Muscle of leg (tissue), 11 donors: Measurements from ENCODE around the gene SRPK3. TPM values are rescaled to one million over a fixed set of nuclear protein-coding genes. Genes with fewer than 3 reads are reported as not detected.

Source experiments
- DNase-seq: peaks from one replicate; pipeline ENCODE4 v3.0.0; 2013
- H3K27ac ChIP-seq: one replicate; pipeline ENCODE4 v1.5.1; 2013; ENCODE audit warnings: mild to moderate bottlenecking, low read length, control low read depth
- H3K27me3 ChIP-seq: one replicate; pipeline ENCODE4 v1.6.1; 2013; ENCODE audit warnings: low read length; ENCODE audit not compliant: control insufficient read depth, insufficient read depth
- H3K36me3 ChIP-seq: one replicate; pipeline ENCODE4 v1.6.1; 2013; ENCODE audit warnings: low read length; ENCODE audit not compliant: control insufficient read depth, insufficient read depth
- H3K4me1 ChIP-seq: one replicate; pipeline ENCODE4 v1.6.1; 2013; ENCODE audit warnings: low read length; ENCODE audit not compliant: control insufficient read depth, insufficient read depth
- H3K4me3 ChIP-seq: one replicate; pipeline ENCODE4 v1.5.1; 2013; ENCODE audit warnings: low read length, control low read depth
- H3K9me3 ChIP-seq: replicated peaks from 2 replicates; pipeline ENCODE4 v1.6.1; 2013; ENCODE audit warnings: low read depth, low read length; ENCODE audit not compliant: control insufficient read depth
- WGBS: methylation state at CpG from one replicate; pipeline ENCODE4 v1.1.5; 2013; ENCODE audit warnings: missing lambda C conversion rate; ENCODE audit not compliant: insufficient coverage; 5-methylcytosine and 5-hydroxymethylcytosine counted together
- polyA plus RNA-seq, 8 donors: library from polyadenylated mRNA; unstranded; fragments of 120-200 nt; gene quantifications; one replicate each; pipeline versions ENCODE4 v1.2.1 to v1.2.3, GENCODE V29; 2013; ENCODE audit warnings: inconsistent platforms in 1 of 8, low replicate concordance in 1 of 8; ENCODE audit not compliant: insufficient read length in 8 of 8, insufficient read depth in 1 of 8
- total RNA-seq: library from RNA; stranded (reverse); fragments of 120-200 nt; gene quantifications from one replicate; pipeline ENCODE4 v1.2.4, GENCODE V29; 2013

SRPK3 gene
- total and polyA plus RNA-seq, 9 donors = 145 to 273 (median 218) TPM

DNA sequence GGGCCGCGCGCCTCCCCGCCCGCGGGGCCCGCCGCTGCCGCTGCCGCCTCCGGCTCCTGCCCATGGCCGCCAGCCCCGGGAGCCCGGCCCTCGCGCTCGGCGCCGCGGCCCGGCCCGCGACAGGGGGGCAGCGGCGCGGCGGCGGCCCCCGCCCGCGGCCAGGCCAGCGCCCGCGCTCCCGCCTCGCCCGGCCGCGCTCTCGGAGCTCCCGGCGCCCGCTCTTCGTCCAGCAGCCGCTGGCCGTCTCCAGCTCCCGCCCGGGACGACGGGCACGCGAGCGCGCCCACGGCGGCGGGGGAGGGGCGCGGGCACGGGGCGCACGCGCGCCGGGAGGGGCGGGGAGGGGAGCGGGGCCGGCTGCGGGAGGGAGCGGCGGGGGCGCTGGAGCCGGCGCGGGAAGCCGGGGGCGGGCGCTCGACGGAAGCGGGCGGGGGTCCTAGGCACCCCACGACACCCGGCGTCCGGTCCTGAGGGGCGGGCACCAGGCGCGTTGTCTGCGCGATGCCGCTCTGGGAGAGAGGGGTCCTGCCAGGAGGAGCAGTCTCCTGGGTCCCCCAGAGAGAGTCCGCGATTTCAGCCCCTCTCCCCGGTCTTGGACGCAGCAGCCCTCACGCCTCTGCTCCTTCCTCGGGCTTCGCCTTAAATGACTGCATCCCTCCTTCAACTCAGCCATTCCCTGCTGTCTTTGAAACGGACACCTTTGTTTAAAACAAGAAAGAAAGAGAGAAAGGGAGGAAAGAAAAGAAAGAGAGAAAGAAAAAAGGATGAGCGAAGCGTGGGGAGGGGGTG is 50.0 kb downstream of the SRPK3 start:
- Histone ChIP-seq H3K4me3 (no peak overlapping the region), H3K27me3 (peaks cover 68% of the 10 kb centered on the region), H3K27ac (no peak overlapping the region), H3K4me1 (peaks cover 9% of the 10 kb centered on the region), H3K9me3 (no peaks in the 10 kb centered on the region), H3K36me3 (no peaks in the 10 kb centered on the region)
- DNase-seq = no peak
- WGBS = 16% methylated on average over 77 of the region's 102 CpGs

DNA sequence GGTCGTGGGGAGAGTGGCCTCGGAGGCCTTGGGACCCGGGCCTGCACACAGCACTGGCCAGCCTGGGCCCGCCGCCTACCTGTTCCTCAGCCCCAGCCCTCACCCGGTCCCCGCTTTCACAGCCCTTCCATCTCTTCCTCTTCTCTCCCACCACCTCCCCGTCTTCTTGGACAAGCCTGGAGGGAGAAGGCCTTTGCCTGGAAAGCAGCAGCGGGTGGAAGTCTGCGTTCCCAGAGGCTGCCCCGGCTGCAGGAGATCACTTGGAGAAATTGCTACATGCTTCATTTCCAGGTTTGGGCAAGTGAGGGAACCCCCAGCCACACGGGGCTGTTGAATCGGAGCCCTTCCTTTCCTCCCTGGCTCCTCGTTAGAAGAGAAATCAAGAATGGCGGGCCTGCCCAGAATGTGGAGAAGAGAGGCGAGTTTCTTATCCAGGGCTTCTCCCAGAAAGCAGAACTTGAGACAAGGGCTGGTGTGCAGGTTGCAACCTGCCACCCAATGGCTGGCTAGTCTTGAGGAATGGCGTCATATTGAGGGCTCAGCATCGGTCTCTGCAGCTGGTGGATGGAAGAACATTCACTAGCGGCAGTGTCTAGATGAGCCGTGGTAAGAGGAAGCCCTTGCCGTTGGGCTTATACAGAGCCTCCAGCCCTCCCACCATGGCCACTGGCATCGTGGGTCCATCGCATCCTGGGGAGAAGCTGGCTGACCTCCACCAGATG is 50.7 kb downstream of the SRPK3 start:
- H3K27ac ChIP-seq = no peak overlapping the region
- no peaks in the 10 kb centered on the region for H3K9me3 ChIP-seq
- no peak overlapping the region for H3K4me3 ChIP-seq
- no peak for DNase-seq
- H3K4me1 ChIP-seq = peaks cover 9% of the 10 kb centered on the region
- H3K36me3 ChIP-seq = no peaks in the 10 kb centered on the region
- 62% methylated on average over 17 of the region's 23 CpGs for WGBS
- H3K27me3 ChIP-seq = peaks cover 69% of the 10 kb centered on the region

DNA sequence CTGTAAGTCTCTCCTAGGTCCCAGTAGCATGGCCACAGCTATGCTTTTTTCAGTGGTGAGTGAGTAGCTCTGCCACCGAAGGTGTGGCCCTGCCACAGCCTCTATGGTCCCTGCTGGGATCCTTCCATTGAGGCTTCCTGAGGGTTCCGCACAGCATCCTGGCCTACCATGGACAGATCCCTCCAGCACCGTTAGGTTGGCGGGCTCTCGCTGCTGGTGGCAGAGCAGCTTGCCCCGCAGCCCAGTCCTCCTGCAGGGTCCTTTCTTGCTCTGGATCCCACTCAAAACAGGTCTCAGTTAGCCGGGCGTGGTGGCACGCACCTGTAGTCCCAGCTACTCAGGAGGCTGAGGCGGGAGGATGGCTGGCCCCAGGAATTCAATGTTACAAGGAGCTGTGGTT is 51.9 kb downstream of the SRPK3 start:
- Histone ChIP-seq H3K27ac (no peak overlapping the region), H3K27me3 (peaks cover 68% of the 10 kb centered on the region), H3K36me3 (no peaks in the 10 kb centered on the region), H3K4me1 (peaks cover 9% of the 10 kb centered on the region), H3K4me3 (no peak overlapping the region), H3K9me3 (no peaks in the 10 kb centered on the region)
- 69% methylated on average over 7 of the region's 10 CpGs for WGBS
- no peak for DNase-seq

Other genes with a start within 250 kb of the SRPK3 start
- gene CCNQ, start 181.9 kb upstream of the SRPK3 start, total RNA-seq = 14.1 TPM
- gene CCNQ, start 181.9 kb upstream of the SRPK3 start, polyA plus RNA-seq = 10 to 100 TPM; 11.7 to 15.9 (median 13.2) TPM
- gene DUSP9, start 133.8 kb upstream of the SRPK3 start, total RNA-seq = 0.35 TPM
- under 1 TPM in 7 of 8 donors, not detected in 1; 0.11 to 0.89 (median 0.37) TPM for gene DUSP9, start 133.8 kb upstream of the SRPK3 start, polyA plus RNA-seq
- gene PNCK, start 107.2 kb upstream of the SRPK3 start, total RNA-seq = 3.5 TPM
- 10 to 100 TPM in 1 of 8 donors, 1 to 10 TPM in 5, under 1 TPM in 2; 0.93 to 10.6 (median 3.4) TPM for gene PNCK, start 107.2 kb upstream of the SRPK3 start, polyA plus RNA-seq
- gene SLC6A8, start 93.1 kb upstream of the SRPK3 start, total RNA-seq = 14.6 TPM
- 10 to 100 TPM; 23.0 to 49.1 (median 32.5) TPM for gene SLC6A8, start 93.1 kb upstream of the SRPK3 start, polyA plus RNA-seq
- gene BCAP31, start 56.7 kb upstream of the SRPK3 start, total RNA-seq = 51.8 TPM
- 10 to 100 TPM; 73.9 to 90.1 (median 76.9) TPM for gene BCAP31, start 56.7 kb upstream of the SRPK3 start, polyA plus RNA-seq
- 7.2 TPM for gene ABCD1, start 56.2 kb upstream of the SRPK3 start, total RNA-seq
- gene ABCD1, start 56.2 kb upstream of the SRPK3 start, polyA plus RNA-seq = 10 to 100 TPM in 1 of 8 donors, 1 to 10 TPM in 7; 7.7 to 11.4 (median 9.2) TPM
- gene PLXNB3, start 16.8 kb upstream of the SRPK3 start, total RNA-seq = 0.89 TPM
- 1 to 10 TPM; 2.4 to 8.9 (median 4.2) TPM for gene PLXNB3, start 16.8 kb upstream of the SRPK3 start, polyA plus RNA-seq
- 30.6 TPM for gene IDH3G, start 13.3 kb downstream of the SRPK3 start, total RNA-seq
- 10 to 100 TPM; 49.7 to 62.4 (median 54.4) TPM for gene IDH3G, start 13.3 kb downstream of the SRPK3 start, polyA plus RNA-seq
- 188 TPM for gene SSR4, start 13.6 kb downstream of the SRPK3 start, total RNA-seq
- gene SSR4, start 13.6 kb downstream of the SRPK3 start, polyA plus RNA-seq = 100 to 1,000 TPM in 7 of 8 donors, 10 to 100 TPM in 1; 95.6 to 148 (median 131) TPM
- 1.6 TPM for gene PDZD4, start 49.5 kb downstream of the SRPK3 start, total RNA-seq
- 1 to 10 TPM; 2.1 to 6.3 (median 3.8) TPM for gene PDZD4, start 49.5 kb downstream of the SRPK3 start, polyA plus RNA-seq
- 0.84 TPM for gene L1CAM, start 105.1 kb downstream of the SRPK3 start, total RNA-seq
- gene L1CAM, start 105.1 kb downstream of the SRPK3 start, polyA plus RNA-seq = 10 to 100 TPM in 1 of 8 donors, 1 to 10 TPM in 7; 1.6 to 12.0 (median 3.7) TPM
- 0.84 TPM for gene AVPR2, start 123.6 kb downstream of the SRPK3 start, total RNA-seq
- gene AVPR2, start 123.6 kb downstream of the SRPK3 start, polyA plus RNA-seq = 1 to 10 TPM in 2 of 8 donors, under 1 TPM in 6; 0.49 to 1.2 (median 0.79) TPM
- 15.5 TPM for gene ARHGAP4, start 145.2 kb downstream of the SRPK3 start, total RNA-seq
- gene ARHGAP4, start 145.2 kb downstream of the SRPK3 start, polyA plus RNA-seq = 10 to 100 TPM; 15.1 to 30.8 (median 22.2) TPM
- gene NAA10, start 154.0 kb downstream of the SRPK3 start, total RNA-seq = 42.8 TPM
- 10 to 100 TPM; 62.6 to 77.5 (median 65.7) TPM for gene NAA10, start 154.0 kb downstream of the SRPK3 start, polyA plus RNA-seq
- gene RENBP, start 163.6 kb downstream of the SRPK3 start, total RNA-seq = 3.1 TPM
- 1 to 10 TPM; 3.2 to 7.2 (median 4.4) TPM for gene RENBP, start 163.6 kb downstream of the SRPK3 start, polyA plus RNA-seq
- 12.8 TPM for gene HCFC1, start 190.8 kb downstream of the SRPK3 start, total RNA-seq
- gene HCFC1, start 190.8 kb downstream of the SRPK3 start, polyA plus RNA-seq = 10 to 100 TPM; 25.7 to 47.1 (median 34.7) TPM
- gene TMEM187, start 191.7 kb downstream of the SRPK3 start, total RNA-seq = 5.2 TPM
- 1 to 10 TPM; 3.3 to 6.8 (median 5.9) TPM for gene TMEM187, start 191.7 kb downstream of the SRPK3 start, polyA plus RNA-seq
- gene IRAK1, start 238.9 kb downstream of the SRPK3 start, total RNA-seq = 20.7 TPM
- 10 to 100 TPM; 52.0 to 62.8 (median 54.9) TPM for gene IRAK1, start 238.9 kb downstream of the SRPK3 start, polyA plus RNA-seq